IPS-18a (cell line): Measurements from ENCODE around the gene DMAC2.

Experiments
- H3K27ac ChIP-seq: one replicate; pipeline ENCODE4 v1.5.1; 2013; ENCODE audit warnings: low read length
- H3K27me3 ChIP-seq: one replicate; pipeline ENCODE4 v1.6.1; 2013; ENCODE audit warnings: mild to moderate bottlenecking, low read length; ENCODE audit not compliant: control insufficient read depth, insufficient read depth
- H3K36me3 ChIP-seq: one replicate; pipeline ENCODE4 v1.6.1; 2013; ENCODE audit warnings: low read depth, low read length; ENCODE audit not compliant: control insufficient read depth
- H3K4me1 ChIP-seq: one replicate; pipeline ENCODE4 v1.6.1; 2013; ENCODE audit warnings: low read depth, low read length; ENCODE audit not compliant: control insufficient read depth
- H3K4me3 ChIP-seq: one replicate; pipeline ENCODE4 v1.5.1; 2013; ENCODE audit warnings: low read length
- H3K9ac ChIP-seq: one replicate; pipeline ENCODE4 v1.6.1; 2013; ENCODE audit warnings: mild to moderate bottlenecking, low read length, moderate library complexity
- H3K9me3 ChIP-seq: one replicate; pipeline ENCODE4 v1.6.1; 2013; ENCODE audit warnings: low read depth, low read length; ENCODE audit not compliant: control insufficient read depth

The DMAC2 gene

GRCh38 chr19:41456342-41456918 lies 16.7 kb upstream of the DMAC2 start:
- Histone ChIP-seq H3K27ac (no peak overlapping the region), H3K9ac (no peak overlapping the region), H3K9me3 (no peaks in the 10 kb centered on the region), H3K4me1 (no peaks in the 10 kb centered on the region), H3K27me3 (peaks cover 7% of the 10 kb centered on the region), H3K36me3 (no peaks in the 10 kb centered on the region), H3K4me3 (no peak overlapping the region)

GRCh38 chr19:41455936-41456335 lies 16.2 kb upstream of the DMAC2 start:
- Histone ChIP-seq H3K27me3 (peaks cover 7% of the 10 kb centered on the region), H3K4me1 (no peaks in the 10 kb centered on the region), H3K27ac (no peak overlapping the region), H3K4me3 (no peak overlapping the region), H3K36me3 (no peaks in the 10 kb centered on the region), H3K9me3 (no peaks in the 10 kb centered on the region), H3K9ac (no peak overlapping the region)

GRCh38 chr19:41452584-41453275 lies 13.0 kb upstream of the DMAC2 start:
- peaks cover 21% of the 10 kb centered on the region for H3K27me3 ChIP-seq
- H3K4me3 ChIP-seq: no peak overlapping the region
- H3K27ac ChIP-seq: no peak overlapping the region
- H3K36me3 ChIP-seq: no peaks in the 10 kb centered on the region
- no peak overlapping the region for H3K9ac ChIP-seq
- no peaks in the 10 kb centered on the region for H3K4me1 ChIP-seq
- H3K9me3 ChIP-seq: no peaks in the 10 kb centered on the region

- no peaks in the 10 kb centered on the region for H3K36me3 ChIP-seq
- H3K27ac ChIP-seq: no peak overlapping the region
- H3K9ac ChIP-seq: no peak overlapping the region
- H3K27me3 ChIP-seq: peaks cover 19% of the 10 kb centered on the region
- H3K4me1 ChIP-seq: no peaks in the 10 kb centered on the region
- no peaks in the 10 kb centered on the region for H3K9me3 ChIP-seq
- H3K4me3 ChIP-seq: no peak overlapping the region
Measured at GRCh38 chr19:41449865-41450178, 10.1 kb upstream of the DMAC2 start.

- Histone ChIP-seq H3K4me3 (peak overlapping the region; percentile 45), H3K27me3 (peaks cover 19% of the 10 kb centered on the region)
Measured at GRCh38 chr19:41449079-41449864, 9.6 kb upstream of the DMAC2 start.

GRCh38 chr19:41447732-41448332 lies 8.1 kb upstream of the DMAC2 start:
- peaks cover 19% of the 10 kb centered on the region for H3K27me3 ChIP-seq
- no peak overlapping the region for H3K4me3 ChIP-seq
- no peak overlapping the region for H3K9ac ChIP-seq
- H3K4me1 ChIP-seq: no peaks in the 10 kb centered on the region
- H3K9me3 ChIP-seq: no peaks in the 10 kb centered on the region
- H3K36me3 ChIP-seq: no peaks in the 10 kb centered on the region
- no peak overlapping the region for H3K27ac ChIP-seq

More at GRCh38 chr19:41449079-41449864, 9.6 kb upstream of the DMAC2 start:
- Histone ChIP-seq H3K4me1 (no peaks in the 10 kb centered on the region), H3K9me3 (no peaks in the 10 kb centered on the region), H3K36me3 (no peaks in the 10 kb centered on the region), H3K9ac (no peak overlapping the region), H3K27ac (no peak overlapping the region)

- H3K27ac ChIP-seq: no peak overlapping the region
- no peak overlapping the region for H3K4me3 ChIP-seq
- peaks cover 19% of the 10 kb centered on the region for H3K27me3 ChIP-seq
- no peaks in the 10 kb centered on the region for H3K36me3 ChIP-seq
- no peaks in the 10 kb centered on the region for H3K4me1 ChIP-seq
- no peak overlapping the region for H3K9ac ChIP-seq
- no peaks in the 10 kb centered on the region for H3K9me3 ChIP-seq
Measured at GRCh38 chr19:41445575-41445974, 5.9 kb upstream of the DMAC2 start.

GRCh38 chr19:41443813-41444455 lies 4.2 kb upstream of the DMAC2 start:
- no peak overlapping the region for H3K9ac ChIP-seq
- no peaks in the 10 kb centered on the region for H3K9me3 ChIP-seq
- H3K36me3 ChIP-seq: no peaks in the 10 kb centered on the region
- peaks cover 15% of the 10 kb centered on the region for H3K27me3 ChIP-seq
- no peak overlapping the region for H3K4me3 ChIP-seq
- no peaks in the 10 kb centered on the region for H3K4me1 ChIP-seq
- no peak overlapping the region for H3K27ac ChIP-seq

- no peaks in the 10 kb centered on the region for H3K4me1 ChIP-seq
- H3K27me3 ChIP-seq: peaks cover 6% of the 10 kb centered on the region
- no peak within 1 kb of the TSS for H3K27ac ChIP-seq
- no peaks in the 10 kb centered on the region for H3K9me3 ChIP-seq
- H3K36me3 ChIP-seq: no peaks in the 10 kb centered on the region
- no peak within 1 kb of the TSS for H3K9ac ChIP-seq
- no peak within 1 kb of the TSS for H3K4me3 ChIP-seq
Measured at GRCh38 chr19:41442473-41443355, 3.0 kb upstream of the DMAC2 start, which contains the start of gene ERICH4. TSS of gene ERICH4 (plus strand) at chr19:41443156. CDS start at chr19:41443170, 14 bp downstream.

GRCh38 chr19:41441321-41441945 lies 1.7 kb upstream of the DMAC2 start:
- H3K9ac ChIP-seq: no peak overlapping the region
- H3K27ac ChIP-seq: no peak overlapping the region
- H3K9me3 ChIP-seq: no peaks in the 10 kb centered on the region
- no peaks in the 10 kb centered on the region for H3K27me3 ChIP-seq
- no peaks in the 10 kb centered on the region for H3K36me3 ChIP-seq
- H3K4me1 ChIP-seq: no peaks in the 10 kb centered on the region
- H3K4me3 ChIP-seq: no peak overlapping the region
